ENCODE results near the gene AOPEP.

DNA sequence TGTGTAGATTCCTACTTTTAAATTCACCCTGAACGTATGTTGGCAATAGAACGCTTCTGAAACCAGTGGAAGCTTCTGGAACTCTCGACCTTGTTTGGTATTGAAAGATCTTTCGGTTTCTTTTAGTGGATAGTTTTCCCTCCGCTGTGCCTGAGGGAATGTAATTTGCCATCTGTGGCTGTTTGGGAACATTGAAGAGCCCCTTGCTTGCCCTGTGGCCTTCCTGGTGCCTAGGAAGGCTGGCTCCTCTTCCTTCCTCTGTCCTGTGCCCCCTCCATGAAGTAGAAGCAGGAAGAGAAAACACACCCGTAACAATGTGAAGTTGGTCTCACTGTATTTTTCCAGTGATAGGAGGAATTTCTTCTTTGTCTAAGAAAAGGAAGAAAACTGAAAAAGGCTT lies 274.3 kb downstream of the AOPEP start:
- TF ChIP-seq, protein P1, sequence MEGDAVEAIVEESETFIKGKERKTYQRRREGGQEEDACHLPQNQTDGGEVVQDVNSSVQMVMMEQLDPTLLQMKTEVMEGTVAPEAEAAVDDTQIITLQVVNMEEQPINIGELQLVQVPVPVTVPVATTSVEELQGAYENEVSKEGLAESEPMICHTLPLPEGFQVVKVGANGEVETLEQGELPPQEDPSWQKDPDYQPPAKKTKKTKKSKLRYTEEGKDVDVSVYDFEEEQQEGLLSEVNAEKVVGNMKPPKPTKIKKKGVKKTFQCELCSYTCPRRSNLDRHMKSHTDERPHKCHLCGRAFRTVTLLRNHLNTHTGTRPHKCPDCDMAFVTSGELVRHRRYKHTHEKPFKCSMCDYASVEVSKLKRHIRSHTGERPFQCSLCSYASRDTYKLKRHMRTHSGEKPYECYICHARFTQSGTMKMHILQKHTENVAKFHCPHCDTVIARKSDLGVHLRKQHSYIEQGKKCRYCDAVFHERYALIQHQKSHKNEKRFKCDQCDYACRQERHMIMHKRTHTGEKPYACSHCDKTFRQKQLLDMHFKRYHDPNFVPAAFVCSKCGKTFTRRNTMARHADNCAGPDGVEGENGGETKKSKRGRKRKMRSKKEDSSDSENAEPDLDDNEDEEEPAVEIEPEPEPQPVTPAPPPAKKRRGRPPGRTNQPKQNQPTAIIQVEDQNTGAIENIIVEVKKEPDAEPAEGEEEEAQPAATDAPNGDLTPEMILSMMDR (IDR thresholded peaks at IDR 0.05; ENCODE audit: extremely low read depth in 1 of 2, insufficient read depth in 1 of 2, low read depth in 1 of 2, low read length in 2 of 2), result no peak
- TF ChIP-seq POLR2A (IDR thresholded peaks at IDR 0.05; ENCODE audit: low read depth, low read length), result no peak
- TF ChIP-seq POLR2AphosphoS5 (IDR thresholded peaks at IDR 0.05; ENCODE audit: insufficient read depth, low read depth, low read length), result no peak
- TF ChIP-seq EZH2 (IDR thresholded peaks at IDR 0.05; ENCODE audit: borderline replicate concordance, low read depth, low read length, severe bottlenecking), result no peak

All from endothelial cell of umbilical vein (primary cell).